Caco-2 (cell line): ENCODE measurements around the gene PKN1. TPM values are rescaled to one million over a fixed set of nuclear protein-coding genes. Genes with fewer than 3 reads are reported as not detected.

Experiments
- BruUV-seq: library from RNA; stranded (reverse); fragments of 400-500 nt; replicated peaks from 2 replicates; lab custom pipeline; 2021; lab: Mats Ljungman, UMichigan
- CTCF ChIA-PET: fragments of 300-600 bp; sonication (Branson Sonifier 250); formaldehyde crosslinking; loops from one replicate; lab custom pipeline; 2022; ENCODE audit warnings: antibody characterized with exemption; lab: Charles Lee
- POLR2A ChIA-PET: fragments of 300-600 bp; sonication (Branson Sonifier 250); formaldehyde crosslinking; loops from one replicate; lab custom pipeline; 2022; ENCODE audit warnings: antibody characterized with exemption; lab: Charles Lee
- DNase-seq, 2 experiments: peaks; one replicate each; pipeline versions ENCODE4 v3.0.0 to v3.0.0-alpha.2; 2020 to 2022
- H3K27me3 ChIP-seq: replicated peaks from 2 replicates; pipeline ENCODE4 v1.6.0; 2011; ENCODE audit warnings: low read length; ENCODE audit not compliant: control insufficient read depth, insufficient read depth
- H3K36me3 ChIP-seq: 2 replicates; pipeline ENCODE4 v1.5.1; 2011; ENCODE audit warnings: low read length; ENCODE audit not compliant: control insufficient read depth, insufficient read depth
- H3K4me1 ChIP-seq: fragments of 250-450 bp; sonication (Bioruptor Pico); 2 replicates; pipeline ENCODE4 v1.5.1; 2020; ENCODE audit warnings: mild to moderate bottlenecking
- H3K4me3 ChIP-seq: 2 replicates; pipeline ENCODE4 v1.5.1; 2011; ENCODE audit warnings: low read depth, mild to moderate bottlenecking, control low read depth, low read length
- H3K9me3 ChIP-seq: fragments of 250-450 bp; sonication (Bioruptor Pico); 2 replicates; pipeline ENCODE4 v1.5.1; 2020; ENCODE audit warnings: mild to moderate bottlenecking, moderate library complexity
- H3K27ac Mint-ChIP-seq: one replicate; pipeline ENCODE4 v1.8.0; 2022; ENCODE audit warnings: mixed read lengths; ENCODE audit not compliant: unreplicated experiment
- H3K27me3 Mint-ChIP-seq: one replicate; pipeline ENCODE4 v1.8.0; 2022; ENCODE audit warnings: mixed read lengths; ENCODE audit not compliant: insufficient read depth, unreplicated experiment
- H3K36me3 Mint-ChIP-seq: one replicate; pipeline ENCODE4 v1.8.0; 2022; ENCODE audit warnings: mild to moderate bottlenecking, mixed read lengths; ENCODE audit not compliant: insufficient read depth, unreplicated experiment
- H3K4me1 Mint-ChIP-seq: one replicate; pipeline ENCODE4 v1.8.0; 2022; ENCODE audit warnings: low read depth, mixed read lengths; ENCODE audit not compliant: unreplicated experiment
- H3K4me3 Mint-ChIP-seq: one replicate; pipeline ENCODE4 v1.8.0; 2022; ENCODE audit warnings: mild to moderate bottlenecking, moderate library complexity, mixed read lengths; ENCODE audit not compliant: unreplicated experiment
- H3K9me3 Mint-ChIP-seq: one replicate; pipeline ENCODE4 v1.8.0; 2022; ENCODE audit warnings: mixed read lengths; ENCODE audit not compliant: unreplicated experiment
- CTCF ChIP-seq, 2 experiments: fragments of 200-600 bp in 1 of 2; IDR thresholded peaks; 1 replicate in 1 of 2; 2 replicates in 1 of 2; pipeline versions ENCODE4 v1.5.1 to v1.8.0; 2011 to 2022; ENCODE audit warnings: antibody characterized with exemption in 1 of 2, control low read depth in 1 of 2, inconsistent platforms in 1 of 2, low read depth in 1 of 2, low read length in 1 of 2, mild to moderate bottlenecking in 1 of 2, moderate library complexity in 1 of 2; ENCODE audit not compliant: insufficient read depth in 1 of 2, severe bottlenecking in 1 of 2, unreplicated experiment in 1 of 2
- intact Hi-C: fragments of 100-400 bp; cut with micrococcal nuclease; formaldehyde crosslinking; loops from one replicate; pipeline ENCODE4 v1.10.0; 2022; ENCODE audit not compliant: unreplicated experiment
- total RNA-seq: library from RNA; stranded (reverse); gene quantifications from 2 replicates; pipeline ENCODE4 v1.2.3, GENCODE V29; 2022

Gene PKN1
- total RNA-seq, 1 experiment from 2014 or later = 102 TPM

- H3K36me3 Mint-ChIP-seq = peaks cover 51% of the 10 kb centered on the region
Observed at GRCh38 chr19:14494411-14494810, 61.3 kb downstream of the PKN1 start.

GRCh38 chr19:14494910-14495671 is 62.0 kb downstream of the PKN1 start:
- no peaks in the 10 kb centered on the region; the same call in 1 of the 2 replicates for H3K36me3 ChIP-seq
- Mint-ChIP-seq H3K4me3 (peak overlapping the region; percentile 80), H3K9me3 (no peaks in the 10 kb centered on the region), H3K36me3 (peaks cover 44% of the 10 kb centered on the region), H3K27ac (peak overlapping the region; percentile 91), H3K27me3 (no peaks in the 10 kb centered on the region), H3K4me1 (peaks cover 21% of the 10 kb centered on the region)
- no peak for TF ChIP-seq CTCF (IDR thresholded peaks at IDR 0.05; ENCODE audit: insufficient read depth in 1 of 2, low read depth in 1 of 2, low read length in 1 of 2, severe bottlenecking in 1 of 2, unreplicated experiment in 1 of 2)
- H3K4me3 ChIP-seq = peak overlapping the region; percentile 93
- DNase-seq = no peak
- ChIA-PET POLR2A (interaction anchor here (0.6 kb wide), 1 partner anchor 195 kb away, joined by 3 read pairs; the partner anchor contains the start of gene ZNF333), CTCF (interaction anchor here (1.7 kb wide), 1 partner anchor 56 kb away, joined by 6 read pairs; no protein-coding TSS in a partner anchor)
- no TSS peak for BruUV-seq
- no peaks in the 10 kb centered on the region for H3K9me3 ChIP-seq
- intact Hi-C loops = no loop called here
- H3K27me3 ChIP-seq = no peaks in the 10 kb centered on the region
- H3K4me1 ChIP-seq = peaks cover 16% of the 10 kb centered on the region

More at GRCh38 chr19:14494411-14494810, 61.3 kb downstream of the PKN1 start:
- H3K4me1 Mint-ChIP-seq = peaks cover 21% of the 10 kb centered on the region
- TSS peak; percentile 49 for BruUV-seq
- peak overlapping the region; percentile 80 for H3K4me3 Mint-ChIP-seq
- TF ChIP-seq CTCF (IDR thresholded peaks at IDR 0.05; ENCODE audit: insufficient read depth in 1 of 2, low read depth in 1 of 2, low read length in 1 of 2, severe bottlenecking in 1 of 2, unreplicated experiment in 1 of 2) = no peak
- POLR2A ChIA-PET = no interaction called here
- DNase-seq = no peak
- Histone ChIP-seq H3K4me1 (peaks cover 16% of the 10 kb centered on the region), H3K27me3 (no peaks in the 10 kb centered on the region), H3K9me3 (no peaks in the 10 kb centered on the region), H3K36me3 (no peaks in the 10 kb centered on the region; the same call in 1 of the 2 replicates), H3K4me3 (no peak overlapping the region; the same call in 1 of the 2 replicates)
- CTCF ChIA-PET = interaction anchor here (1.7 kb wide), 1 partner anchor 57 kb away, joined by 6 read pairs; no protein-coding TSS in a partner anchor
- peak overlapping the region; percentile 63 for H3K27ac Mint-ChIP-seq
- no peaks in the 10 kb centered on the region for H3K27me3 Mint-ChIP-seq
- no peaks in the 10 kb centered on the region for H3K9me3 Mint-ChIP-seq
- intact Hi-C loops = no loop called here

GRCh38 chr19:14495672-14496028 is 62.5 kb downstream of the PKN1 start:
- H3K4me3 ChIP-seq = peak overlapping the region; percentile 93
- no peak for TF ChIP-seq CTCF (IDR thresholded peaks at IDR 0.05; ENCODE audit: insufficient read depth in 1 of 2, low read depth in 1 of 2, low read length in 1 of 2, severe bottlenecking in 1 of 2, unreplicated experiment in 1 of 2)
- H3K36me3 Mint-ChIP-seq = peaks cover 39% of the 10 kb centered on the region
- no peaks in the 10 kb centered on the region for H3K9me3 ChIP-seq
- no peaks in the 10 kb centered on the region; the same call in 1 of the 2 replicates for H3K36me3 ChIP-seq
- H3K9me3 Mint-ChIP-seq = no peaks in the 10 kb centered on the region
- intact Hi-C loops = loop anchor here (2.0 kb wide), 1 partner anchor 33 kb away; the partner anchor contains the start of gene TECR
- peak overlapping the region; percentile 91 for H3K27ac Mint-ChIP-seq
- peak overlapping the region; percentile 80 for H3K4me3 Mint-ChIP-seq
- no peaks in the 10 kb centered on the region for H3K27me3 ChIP-seq
- H3K4me1 Mint-ChIP-seq = peaks cover 21% of the 10 kb centered on the region
- BruUV-seq = no TSS peak
- no peaks in the 10 kb centered on the region for H3K27me3 Mint-ChIP-seq
- peaks cover 16% of the 10 kb centered on the region for H3K4me1 ChIP-seq
- ChIA-PET POLR2A (interaction anchor here (1.0 kb wide), 2 partner anchors 23 to 76 kb away, joined by 4 to 8 read pairs; partner anchors contain the start of genes DNAJB1 and NDUFB7), CTCF (interaction anchor here (0.9 to 1.7 kb wide), 3 partner anchors 23 to 79 kb away, joined by 3 to 6 read pairs (median 5); no protein-coding TSS in a partner anchor)
- DNase-seq = no peak
